GM19240 (cell line): Measurements from ENCODE around the gene RTP5.
"Not testable (repeated sequence)": the region's sequence is repeated elsewhere in the genome, so short reads cannot be mapped to it uniquely, and the experiment has no call there.

Experiments
- DNase-seq: peaks from one replicate; pipeline ENCODE4 v3.0.0; 2011; ENCODE audit warnings: low spot score; ENCODE audit not compliant: insufficient read length

RTP5 gene

DNA sequence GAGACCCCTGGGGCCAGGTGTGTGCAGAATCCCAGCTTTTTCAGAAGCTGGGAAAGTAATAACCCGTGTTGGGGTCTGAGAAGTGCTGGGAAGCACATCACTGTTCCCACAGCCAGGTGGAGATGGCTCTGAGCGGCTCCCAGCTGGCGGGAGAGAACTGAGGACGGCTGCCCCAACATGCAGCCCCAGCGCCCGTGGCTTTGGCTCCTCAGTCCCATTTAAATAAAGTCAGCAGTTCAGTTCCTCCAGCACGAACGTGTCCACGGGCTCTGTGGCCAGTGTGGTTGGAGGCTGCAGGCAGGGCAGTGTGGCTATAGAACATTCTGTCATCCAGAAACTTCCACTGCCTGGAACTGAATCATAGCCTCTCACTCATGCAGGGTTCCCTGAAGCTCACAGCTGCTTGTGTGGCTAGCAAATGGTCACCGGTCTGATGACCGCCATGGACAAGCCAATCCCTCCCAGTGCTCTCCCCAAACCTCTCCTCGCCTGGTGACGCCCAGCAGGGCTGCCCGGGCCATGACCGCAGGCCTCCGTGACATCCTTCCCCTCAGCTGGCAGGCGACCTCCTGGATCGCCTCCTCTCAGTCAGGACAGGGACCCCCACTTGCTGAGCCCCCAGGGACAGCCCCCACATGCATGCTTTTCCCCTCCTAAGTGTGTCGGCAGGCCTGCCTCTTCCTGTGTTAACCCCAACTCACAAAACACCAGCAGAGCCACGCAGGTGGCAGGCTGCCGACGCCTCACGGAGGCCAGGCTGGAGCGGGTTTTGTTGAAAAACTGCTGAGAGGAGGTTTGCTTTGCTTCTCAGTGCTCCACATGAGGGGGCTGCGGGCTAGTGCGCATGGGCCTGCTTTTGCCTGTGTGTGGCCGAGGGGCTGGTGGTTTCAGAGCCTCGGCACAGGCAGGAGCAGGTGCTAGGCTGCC is 1.3 kb downstream of the RTP5 start:
- no peak for DNase-seq

DNA sequence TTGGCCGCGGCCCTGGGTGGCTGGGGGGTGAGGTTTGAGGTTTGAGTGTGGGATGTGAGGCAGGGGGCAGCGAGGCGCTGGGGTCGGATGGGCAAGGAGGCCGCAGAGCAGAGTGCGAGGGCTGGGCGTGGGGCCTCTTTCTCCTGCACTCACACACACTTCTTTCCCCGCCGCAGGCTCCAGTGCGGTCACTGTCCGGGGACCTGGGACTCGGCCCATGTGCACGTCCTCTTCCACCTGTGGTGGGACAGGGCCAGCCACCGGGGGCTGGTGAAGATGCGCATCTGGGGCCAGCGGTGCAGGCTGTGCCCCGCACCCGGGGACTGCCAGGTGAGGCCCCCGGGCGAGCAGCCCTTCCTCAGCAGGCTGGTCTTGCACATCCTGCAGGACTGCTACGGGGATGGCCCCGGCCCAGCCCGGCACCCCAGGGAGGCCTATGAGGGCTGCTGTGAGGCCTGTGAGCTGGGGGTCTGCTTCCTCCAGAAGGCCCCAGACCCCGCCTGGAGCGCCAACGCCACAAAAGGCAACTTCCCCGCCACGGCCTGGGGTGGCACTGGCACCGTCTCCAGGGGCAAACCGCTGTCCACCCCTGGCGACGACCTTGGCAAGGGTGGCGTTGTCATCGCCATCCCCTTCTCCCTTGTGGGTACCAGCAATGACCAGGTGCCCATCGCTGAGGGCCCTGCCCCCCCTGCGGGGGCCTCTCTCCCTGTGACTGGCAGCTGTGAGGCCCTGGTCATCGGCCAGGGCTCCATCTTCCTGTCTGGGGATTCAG is 2.2 kb downstream of the RTP5 start:
- DNase-seq, result no peak

DNA sequence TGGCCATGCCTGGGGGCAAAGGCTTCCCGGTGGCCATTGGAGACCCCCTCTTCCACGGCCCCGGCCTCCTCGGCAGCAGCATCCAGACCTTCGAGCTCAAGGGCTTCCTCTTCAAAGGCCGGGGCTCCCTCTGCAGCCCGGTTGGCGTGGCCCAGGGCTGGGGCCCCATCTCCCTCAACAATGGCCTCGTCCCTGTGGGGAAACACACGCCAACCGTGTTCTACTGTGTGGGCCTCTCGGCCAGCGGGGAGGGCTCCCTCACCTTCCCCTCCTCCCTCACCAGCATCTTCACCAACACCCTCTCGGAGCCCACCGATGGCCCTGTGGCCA is 2.7 kb downstream of the RTP5 start:
- DNase-seq, result no peak

DNA sequence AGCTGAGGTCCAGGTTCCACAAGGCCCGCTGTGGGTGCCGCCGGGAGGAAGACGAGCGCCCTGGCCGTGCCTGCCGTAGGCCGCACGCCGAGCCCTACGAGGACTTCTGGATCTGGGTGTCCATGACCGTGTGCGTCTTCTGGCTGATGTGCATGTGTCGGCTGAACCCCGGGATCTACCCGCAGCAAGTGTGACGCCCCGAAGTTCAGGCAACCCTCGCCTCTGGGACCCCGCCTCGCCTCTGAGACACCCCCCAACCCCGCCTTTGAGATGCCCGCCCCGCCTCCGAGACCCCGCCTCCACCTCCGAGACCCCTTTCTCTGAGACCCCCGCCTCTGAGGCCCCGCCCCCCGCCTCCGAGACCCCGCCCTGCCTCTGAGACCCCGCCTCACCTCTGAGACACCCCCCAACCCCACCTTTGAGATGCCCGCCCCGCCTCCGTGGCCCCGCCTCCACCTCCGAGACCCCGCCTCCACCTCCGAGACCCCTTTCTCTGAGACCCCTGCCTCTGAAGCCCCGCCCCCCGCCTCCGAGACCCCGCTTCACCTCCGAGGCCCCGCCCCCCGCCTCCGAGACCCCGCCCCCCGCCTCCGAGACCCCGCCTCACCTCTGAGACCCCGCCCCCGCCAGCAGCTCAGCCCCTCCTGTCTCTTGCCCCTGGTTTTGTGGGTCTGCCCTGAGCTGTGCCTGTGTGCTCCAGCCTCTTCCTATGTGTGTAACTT is 3.7 kb downstream of the RTP5 start:
- DNase-seq, result no peak

DNA sequence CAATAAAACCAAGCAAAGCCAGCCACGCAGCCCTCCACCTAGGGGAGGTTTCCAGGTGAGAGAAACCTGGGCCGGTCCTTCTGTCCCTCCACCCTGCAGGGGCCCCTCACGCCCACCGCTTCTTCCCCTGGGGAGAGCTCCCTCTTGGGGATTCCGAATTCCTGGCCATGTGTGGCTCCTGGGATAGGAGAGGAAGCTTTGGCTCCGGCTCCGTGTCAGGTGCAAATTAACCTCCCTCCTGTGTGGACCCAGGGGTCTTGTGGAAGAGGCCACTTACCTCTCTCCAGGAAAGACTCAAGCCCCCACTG is 4.2 kb downstream of the RTP5 start:
- no peak for DNase-seq

DNA sequence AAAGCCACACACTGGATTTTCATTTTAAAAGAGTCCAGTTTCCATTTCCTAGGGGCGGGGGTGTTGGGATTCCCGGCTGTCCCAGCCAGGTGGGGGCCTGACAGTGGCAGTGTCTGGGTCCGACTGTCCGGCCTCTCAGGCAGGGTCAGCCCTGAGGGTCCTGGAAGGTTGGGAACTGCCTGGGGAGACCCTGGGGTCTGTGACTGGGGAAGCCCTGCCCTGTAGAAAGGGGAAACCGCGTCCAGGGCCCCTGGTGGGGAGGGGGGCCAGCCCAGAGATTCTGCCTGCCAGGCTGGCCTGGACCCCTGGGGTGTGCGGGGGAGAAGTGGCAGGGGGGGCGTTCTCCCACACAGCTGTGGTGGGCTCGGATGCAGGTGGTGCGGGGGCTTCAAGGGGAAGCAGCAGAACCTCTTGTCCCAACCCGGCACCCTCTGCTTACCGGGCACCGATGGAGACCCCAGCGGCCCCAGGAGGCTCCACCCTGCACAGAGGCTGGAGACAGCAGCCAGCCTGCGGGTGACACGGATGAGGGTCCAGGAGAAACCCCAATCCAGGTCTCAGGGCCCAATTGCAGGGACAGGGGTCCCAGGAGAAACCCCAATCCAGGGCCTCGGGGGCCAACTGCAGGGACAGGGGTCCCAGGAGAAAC is 4.9 kb downstream of the RTP5 start:
- no peak for DNase-seq

DNA sequence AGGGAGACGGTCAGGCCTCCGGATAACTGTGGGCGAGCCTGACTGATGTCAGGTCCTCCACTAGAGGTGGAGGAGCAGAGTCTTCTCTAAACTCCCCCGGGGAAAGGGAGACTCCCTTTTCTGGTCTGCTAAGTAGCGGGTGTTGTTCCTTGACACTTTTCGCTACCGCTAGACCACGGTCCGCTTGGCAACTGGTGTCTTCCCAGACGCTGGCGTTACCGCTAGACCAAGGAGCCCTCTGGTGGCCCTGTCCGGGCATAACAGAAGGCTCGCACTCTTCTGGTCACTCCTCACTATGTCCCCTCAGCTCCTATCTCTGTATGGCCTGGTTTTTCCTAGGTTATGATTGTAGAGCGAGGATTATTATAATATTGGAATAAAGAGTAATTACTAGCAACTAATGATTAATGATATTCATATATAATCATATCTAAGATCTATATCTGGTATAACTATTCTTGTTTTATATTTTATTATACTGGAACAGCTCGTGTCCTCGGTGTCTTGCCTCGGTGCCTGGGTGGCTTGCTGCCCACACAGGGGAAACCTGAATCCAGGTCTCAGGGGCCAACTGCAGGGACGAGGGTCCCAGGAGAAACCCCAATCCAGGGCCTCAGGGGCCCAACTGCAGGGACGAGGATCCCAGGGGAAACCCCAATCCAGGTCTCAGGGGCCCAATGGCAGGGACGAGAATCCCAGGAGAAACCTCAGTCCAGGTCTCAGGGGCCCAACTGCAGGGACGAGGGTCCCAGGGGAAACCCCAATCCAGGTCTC is 6.4 kb downstream of the RTP5 start:
- not testable (repeated sequence) for DNase-seq

DNA sequence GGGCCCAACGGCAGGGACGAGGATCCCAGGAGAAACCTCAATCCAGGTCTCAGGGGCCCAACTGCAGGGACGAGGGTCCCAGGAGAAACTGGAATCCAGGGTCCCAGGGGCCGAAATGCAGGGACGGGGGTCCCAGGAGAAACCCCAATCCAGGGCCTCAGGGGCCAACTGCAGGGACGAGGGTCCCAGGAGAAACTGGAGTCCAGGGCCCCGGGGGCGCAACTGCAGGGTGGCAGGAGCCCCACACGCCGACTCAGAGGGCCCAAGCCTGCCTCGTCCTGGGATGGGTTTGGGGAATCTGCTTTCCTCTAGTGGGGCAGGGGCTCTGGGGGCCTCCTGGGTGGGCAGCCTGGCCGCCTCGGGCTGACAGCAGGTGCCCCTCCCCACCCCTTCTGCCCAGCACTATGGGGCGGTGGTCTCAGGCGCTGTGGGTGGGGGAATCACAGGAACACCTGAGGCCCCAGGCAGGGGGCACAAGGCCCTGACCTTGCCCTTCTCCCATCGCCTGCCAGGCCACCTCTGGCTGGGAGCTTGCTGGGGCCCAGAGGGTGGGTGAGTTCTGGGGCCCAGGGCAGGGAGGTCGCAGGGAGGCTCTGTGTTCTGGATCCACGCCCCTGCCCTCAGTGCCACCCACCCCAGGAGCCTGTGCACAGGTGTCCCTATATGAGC is 7.1 kb downstream of the RTP5 start:
- DNase-seq, result no peak

DNA sequence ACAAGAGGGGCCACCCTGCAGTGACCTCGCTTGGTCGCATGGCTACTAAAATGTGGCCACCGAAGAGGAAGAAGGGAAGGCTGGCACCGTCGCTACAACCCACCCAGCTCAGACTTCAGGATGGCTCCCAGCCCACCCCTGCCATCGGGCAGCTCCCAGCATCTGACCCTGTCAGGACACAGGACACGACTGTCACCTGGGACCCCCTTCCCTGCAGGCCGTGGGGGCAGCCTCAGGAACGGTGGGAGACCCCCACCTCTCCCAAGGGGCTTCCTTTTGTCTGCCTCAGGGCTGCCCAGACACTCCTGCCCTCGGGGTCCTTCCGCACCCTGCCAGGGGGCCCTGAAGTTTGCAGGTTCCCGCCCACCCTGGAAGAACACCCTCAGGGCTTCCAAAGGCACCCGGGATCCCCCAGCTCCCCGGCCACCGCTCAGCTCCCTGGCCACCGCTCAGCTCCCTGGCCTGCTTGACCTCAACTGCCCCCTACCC is 7.7 kb downstream of the RTP5 start:
- no peak for DNase-seq

DNA sequence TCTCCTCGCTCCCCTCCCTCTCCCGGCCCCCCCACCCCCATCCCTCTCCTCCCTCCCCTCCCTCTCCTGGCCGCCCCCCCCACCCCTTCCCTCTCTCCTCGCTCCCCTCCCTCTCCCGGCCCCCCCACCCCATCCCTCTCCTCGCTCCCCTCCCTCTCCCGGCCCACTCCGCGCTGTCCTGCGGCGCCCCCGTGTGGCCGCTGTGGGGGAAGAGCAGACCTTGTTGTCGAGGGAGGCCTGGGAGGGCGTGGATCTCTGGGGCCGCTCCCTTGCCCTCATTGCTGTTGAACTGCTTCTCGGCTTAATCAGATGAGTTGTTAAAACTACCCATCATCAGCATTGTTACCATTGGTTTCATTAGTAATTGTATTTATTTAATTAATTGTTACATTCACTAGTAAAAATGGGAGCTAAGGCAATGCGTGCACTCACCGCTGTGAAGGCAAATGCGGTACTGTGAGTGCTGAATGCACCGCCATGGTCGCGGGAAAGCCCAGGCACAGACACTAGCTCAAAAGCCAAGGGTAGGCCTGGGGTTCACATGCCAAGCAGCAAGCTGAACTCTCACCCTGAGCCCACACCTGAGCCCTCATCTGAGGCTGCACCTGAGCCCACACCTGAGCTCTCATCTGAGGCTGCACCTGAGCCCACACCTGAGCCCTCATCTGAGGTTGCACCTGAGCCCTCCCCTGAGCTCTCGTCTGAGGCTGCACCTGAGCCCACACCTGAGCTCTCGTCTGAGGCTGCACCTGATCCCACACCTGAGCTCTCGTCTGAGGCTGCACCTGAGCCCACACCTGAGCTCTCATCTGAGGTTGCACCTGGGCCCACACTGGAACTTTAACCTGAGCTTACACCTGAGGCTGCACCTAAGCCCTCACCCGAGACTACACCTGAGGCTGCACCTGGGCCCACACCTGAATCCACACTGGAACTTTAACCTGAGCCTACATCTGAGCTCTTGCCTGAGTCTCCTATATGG is 8.8 kb downstream of the RTP5 start:
- DNase-seq, result peak; percentile 76

DNA sequence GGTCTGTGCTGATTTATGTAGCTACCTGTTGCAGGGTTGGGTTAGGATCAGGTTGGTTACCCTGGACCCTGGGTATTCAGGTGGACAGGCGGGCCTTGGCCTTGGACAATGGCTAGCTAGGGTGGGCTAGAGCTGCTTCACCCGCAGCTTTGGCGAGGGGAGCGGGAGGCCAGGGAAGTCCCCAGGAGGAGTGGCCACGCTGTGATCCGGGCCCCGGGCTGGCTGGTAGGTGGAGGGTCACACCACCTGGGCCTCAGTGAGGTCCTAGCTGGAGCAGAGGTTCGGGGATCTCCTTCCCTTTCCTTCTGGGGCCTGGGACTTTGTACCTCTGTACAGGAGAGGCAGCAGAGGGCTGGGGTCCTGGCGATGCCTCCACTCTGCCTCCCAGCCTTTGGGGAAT is 9.8 kb downstream of the RTP5 start:
- DNase-seq, result no peak

DNA sequence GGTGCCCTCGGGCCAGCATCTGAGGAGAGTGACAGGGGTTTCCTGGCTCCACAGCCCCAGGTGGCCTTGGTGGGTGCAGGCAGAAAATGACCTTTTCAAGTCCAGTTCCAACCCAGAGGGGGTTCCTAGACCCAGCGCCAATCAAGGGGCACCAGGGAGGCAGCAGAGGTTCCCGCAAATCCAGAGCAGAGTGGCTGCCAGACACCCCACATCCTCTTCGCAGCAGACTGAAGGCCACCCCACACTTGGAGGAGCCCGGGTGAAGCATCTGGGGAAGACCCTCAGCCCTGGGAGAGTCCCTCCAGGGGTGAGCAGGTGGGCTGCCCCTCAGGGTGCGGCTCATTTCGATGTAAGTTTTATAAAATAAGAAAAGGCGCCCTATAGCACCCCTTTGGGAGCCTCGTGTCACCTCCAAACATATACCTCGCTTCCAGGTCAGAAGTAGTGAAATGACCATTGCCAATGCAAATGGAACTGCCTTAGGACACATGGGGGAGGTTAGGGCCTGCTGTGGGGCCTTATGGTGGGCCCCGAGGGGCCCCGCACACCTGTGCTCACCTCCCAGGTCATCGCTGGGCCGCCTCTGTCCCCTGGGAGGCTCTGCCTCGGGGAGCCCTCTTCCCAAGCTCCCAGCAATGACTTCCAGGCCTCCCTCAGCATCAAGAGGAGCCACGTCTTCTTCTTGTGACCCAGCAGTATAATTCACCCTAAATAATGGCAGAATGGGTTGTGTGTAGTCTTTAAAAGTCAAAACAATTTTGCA is 11.0 kb downstream of the RTP5 start:
- no peak for DNase-seq

DNA sequence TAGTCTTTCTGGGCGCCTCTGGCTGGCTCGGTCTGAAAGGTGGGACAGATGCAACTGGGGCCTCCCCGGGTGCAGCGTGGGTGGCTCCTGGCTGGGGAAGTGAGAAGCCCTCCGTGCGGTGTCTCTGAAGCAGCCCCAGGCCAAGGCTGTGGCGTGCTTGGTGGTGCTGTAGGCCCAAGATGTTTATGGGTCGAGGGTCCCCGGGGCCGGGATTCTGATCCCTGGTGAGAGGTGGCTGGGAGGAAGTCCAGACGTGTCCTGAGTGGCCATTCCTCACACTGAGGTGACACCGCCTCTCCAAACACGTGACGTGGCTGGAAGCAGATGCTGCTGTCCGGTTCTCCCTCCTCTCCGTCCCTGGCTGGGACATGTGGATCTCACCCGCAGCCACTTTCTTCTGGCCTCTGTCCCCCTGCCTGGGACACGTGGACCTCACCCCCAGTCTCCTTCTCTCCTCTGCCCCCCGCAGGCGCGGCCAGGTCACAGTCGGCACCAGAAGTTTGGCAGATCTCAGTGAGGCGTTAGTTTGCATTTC is 12.6 kb downstream of the RTP5 start:
- DNase-seq, result peak; percentile 88

DNA sequence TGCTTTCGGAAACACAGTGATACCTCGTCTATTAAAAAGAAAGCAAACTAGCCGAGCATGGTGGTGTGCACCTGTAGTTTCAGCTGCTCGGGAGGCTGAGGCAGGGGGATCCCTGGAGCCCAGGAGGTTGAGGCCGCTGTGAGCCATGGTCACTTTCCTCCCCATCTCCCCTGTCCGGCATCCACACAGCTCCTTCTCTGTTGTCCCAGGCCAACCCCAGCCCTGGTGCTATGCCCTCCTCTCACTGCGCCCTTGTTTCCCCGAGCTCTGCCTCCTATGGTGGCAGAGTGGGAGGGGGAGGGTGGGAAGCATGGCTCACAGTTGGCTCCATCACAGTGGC is 15.4 kb downstream of the RTP5 start:
- no peak for DNase-seq

DNA sequence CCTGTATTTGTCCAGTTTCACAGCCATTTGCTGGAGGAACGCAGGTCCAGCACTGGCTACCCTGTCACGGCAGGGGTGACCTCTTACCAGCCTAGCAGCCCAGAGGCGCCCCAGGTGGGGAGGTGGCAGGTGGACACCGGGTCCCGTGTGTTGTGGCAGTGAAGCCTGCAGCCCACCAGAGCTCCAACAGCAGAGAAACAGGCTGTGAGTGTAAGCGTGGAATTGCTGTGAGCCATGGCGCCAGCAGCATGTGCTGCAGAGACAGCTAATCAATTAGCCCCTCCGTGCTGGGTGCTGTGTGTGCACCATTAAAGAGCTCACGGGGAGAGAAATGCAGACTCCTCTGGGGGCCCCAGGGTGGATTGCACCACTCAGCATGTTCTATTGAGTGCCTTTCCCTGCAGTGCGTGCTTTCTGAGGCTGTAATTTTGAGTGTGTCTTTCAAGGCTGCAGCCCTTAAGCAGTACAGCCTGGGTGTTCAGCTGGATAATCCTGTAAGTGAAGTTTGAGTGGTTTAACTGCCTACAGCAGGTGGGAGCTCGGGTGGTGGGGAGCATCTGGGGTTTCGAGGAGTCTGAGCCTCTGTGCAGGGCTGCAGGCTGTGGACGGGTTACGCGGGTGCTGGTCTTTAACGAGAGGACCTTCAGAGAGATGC is 15.9 kb downstream of the RTP5 start:
- no peak for DNase-seq

DNA sequence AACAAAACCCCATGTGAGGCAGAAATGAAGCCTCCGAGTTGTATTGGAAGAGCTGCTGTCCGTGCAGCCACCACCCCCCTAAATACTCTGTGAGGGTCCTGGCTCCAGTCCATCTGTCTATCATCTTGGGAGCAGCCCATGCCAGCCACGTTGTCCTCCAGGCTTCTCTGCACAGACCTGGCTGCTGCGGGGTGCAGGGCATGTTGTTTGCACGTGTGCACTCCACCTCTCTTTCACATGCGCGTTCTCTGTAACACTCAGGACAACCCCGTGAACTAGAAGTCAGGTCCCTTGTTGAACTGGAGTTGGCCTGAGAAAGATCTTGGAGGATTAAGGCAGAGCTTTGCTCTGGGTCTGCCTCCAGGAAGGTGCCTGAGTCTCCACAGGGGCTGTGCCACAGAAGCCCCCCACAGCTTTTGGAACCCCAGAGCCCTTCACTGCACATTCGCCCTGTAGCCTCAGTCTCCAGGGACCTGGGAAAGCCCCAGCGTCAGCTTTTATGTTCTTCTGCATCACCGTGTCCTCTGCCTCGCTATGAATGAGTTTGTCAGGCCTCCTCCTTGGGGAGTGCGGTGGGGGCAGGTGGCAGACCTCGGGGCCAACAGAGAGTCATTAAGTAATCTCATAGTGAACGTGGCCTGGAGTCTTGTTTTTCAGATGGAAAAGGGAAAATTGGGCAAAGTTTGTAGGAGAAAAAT is 16.6 kb downstream of the RTP5 start:
- DNase-seq, result no peak

DNA sequence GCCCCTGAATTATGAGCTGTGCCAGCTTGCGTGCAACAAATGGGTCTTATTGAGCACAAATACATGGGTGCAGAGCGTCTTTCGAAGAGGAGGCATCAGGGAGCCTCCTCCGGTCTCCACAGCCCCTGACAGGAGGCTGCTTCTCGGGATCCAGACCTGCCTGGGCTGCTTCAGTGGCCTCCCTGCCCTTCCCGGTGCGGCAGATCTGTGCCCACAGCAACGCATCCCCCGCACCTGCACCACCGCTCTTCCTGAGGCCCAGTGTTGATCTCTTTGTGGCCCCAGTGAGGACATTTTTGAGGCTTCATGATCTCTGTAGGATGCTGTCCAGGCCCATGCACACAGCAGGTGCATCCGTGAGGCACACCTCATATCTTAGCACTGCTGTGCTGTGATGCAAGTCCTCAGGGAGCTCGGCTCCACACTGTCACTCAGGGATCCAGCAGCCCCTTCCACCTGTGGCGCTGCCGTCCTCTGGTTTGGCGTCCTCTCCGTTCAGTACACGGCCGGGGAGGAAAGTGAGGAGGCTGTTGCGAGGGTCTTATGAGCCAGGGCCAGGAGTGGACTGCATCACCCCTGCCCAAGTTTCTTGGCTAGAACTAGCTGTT is 17.4 kb downstream of the RTP5 start:
- DNase-seq, result no peak
